ENCODE measurements around the gene HSPB2. TPM values are rescaled to one million over a fixed set of nuclear protein-coding genes. Genes with fewer than 3 reads are reported as not detected.
"Not testable (repeated sequence)": the region's sequence is repeated elsewhere in the genome, so short reads cannot be mapped to it uniquely, and the experiment has no call there.

Gene HSPB2
- total and polyA plus RNA-seq, 7 experiments from 2014 or later = not detected

- peaks cover 0 to 6% (median 0%) of the 10 kb centered on the region in 11 donors for H3K9me3 Mint-ChIP-seq
- H3K27ac Mint-ChIP-seq = peak overlapping the region; percentile 98 to 100 (median 100)
- no peaks in the 10 kb centered on the region for H3K27me3 Mint-ChIP-seq
- CTCF ChIA-PET = interaction anchor here (1.5 kb wide), 1 partner anchor 104 kb away, joined by 6 read pairs; no protein-coding TSS in a partner anchor
- ATAC-seq (no peak), DNase-seq (no peak)
- Histone ChIP-seq H3K4me3 (ENCODE audit: low read length) (peak overlapping the region; percentile 93), H3K4me1 (ENCODE audit: control insufficient read depth in 2 of 2, insufficient read depth in 2 of 2, low read length in 2 of 2) (peaks cover 7% of the 10 kb centered on the region in 2 donors), H3K36me3 (ENCODE audit: control insufficient read depth in 2 of 3, insufficient read depth in 3 of 3, low read length in 3 of 3) (peaks cover 0 to 21% (median 6%) of the 10 kb centered on the region in 3 experiments), H3K27me3 (ENCODE audit: control insufficient read depth in 2 of 2, insufficient read depth in 2 of 2, low read length in 2 of 2) (no peaks in the 10 kb centered on the region), H3K27ac (ENCODE audit: low read depth, low read length) (peak overlapping the region; percentile 96), H3K9me3 (ENCODE audit: control insufficient read depth in 2 of 3, low read length in 3 of 3) (no peaks in the 10 kb centered on the region)
- POLR2A ChIA-PET = interaction anchor here (0.8 to 3.3 kb wide), 3 partner anchors 48 to 208 kb away, joined by 3 to 17 read pairs (median 4); partner anchors contain the start of genes SDHD and TIMM8B
- H3K36me3 Mint-ChIP-seq = peaks cover 0 to 19% (median 6%) of the 10 kb centered on the region in 5 donors
- intact Hi-C loops (cut with micrococcal nuclease) = loop anchor here (2.0 to 10.0 kb wide), 5 partner anchors 112 to 1996 kb away; partner anchors contain the start of genes TTC12 (in 2 of the 2), FDX1 (in 1 of the 2), PPP2R1B (in 1 of the 2) and USP28 (in 1 of the 2)
- peak overlapping the region; percentile 83 to 99 (median 95) for H3K4me3 Mint-ChIP-seq
- peaks cover 9 to 32% (median 26%) of the 10 kb centered on the region in 7 donors for H3K4me1 Mint-ChIP-seq
Observed at GRCh38 chr11:111878385-111878848, 34.1 kb upstream of the HSPB2 start.

- Mint-ChIP-seq H3K9me3 (peaks cover 0 to 6% (median 0%) of the 10 kb centered on the region in 11 donors), H3K27ac (peak within 1 kb of the TSS; percentile 98 to 100 (median 100)), H3K4me3 (peak within 1 kb of the TSS; percentile 83 to 99 (median 95)), H3K27me3 (no peaks in the 10 kb centered on the region), H3K36me3 (peaks cover 4 to 24% (median 6%) of the 10 kb centered on the region in 5 donors), H3K4me1 (peaks cover 9 to 32% (median 26%) of the 10 kb centered on the region in 7 donors)
- intact Hi-C loops (cut with micrococcal nuclease) = loop anchor here (1.0 to 10.0 kb wide), 18 partner anchors 8 to 1996 kb away; partner anchors contain the start of genes ALG9 (in 2 of the 2), DLAT (in 2 of the 2), NKAPD1 (in 2 of the 2) and PIH1D2 (in 2 of the 2)
- ATAC-seq = peak; percentile 93
- Histone ChIP-seq H3K4me1 (ENCODE audit: control insufficient read depth in 2 of 2, insufficient read depth in 2 of 2, low read length in 2 of 2) (peaks cover 7% of the 10 kb centered on the region in 2 donors), H3K36me3 (ENCODE audit: control insufficient read depth in 2 of 3, insufficient read depth in 3 of 3, low read length in 3 of 3) (peaks cover 0 to 25% (median 6%) of the 10 kb centered on the region in 3 experiments), H3K9me3 (ENCODE audit: control insufficient read depth in 2 of 3, low read length in 3 of 3) (no peaks in the 10 kb centered on the region), H3K4me3 (ENCODE audit: low read length) (peak within 1 kb of the TSS; percentile 93), H3K27me3 (ENCODE audit: control insufficient read depth in 2 of 2, insufficient read depth in 2 of 2, low read length in 2 of 2) (no peaks in the 10 kb centered on the region), H3K27ac (ENCODE audit: low read depth, low read length) (peak within 1 kb of the TSS; percentile 96)
- POLR2A ChIA-PET = interaction anchor here (0.9 to 3.3 kb wide), 4 partner anchors 8 to 208 kb away, joined by 6 to 17 read pairs (median 12); partner anchors contain the start of genes ALG9, SDHD and TIMM8B
- CTCF ChIA-PET = interaction anchor here (0.5 to 1.5 kb wide), 3 partner anchors 47 to 103 kb away, joined by 4 to 6 read pairs (median 4); no protein-coding TSS in a partner anchor
- peak; percentile 89 to 99 (median 98) for DNase-seq
Observed at GRCh38 chr11:111878849-111879636, 33.5 kb upstream of the HSPB2 start, which contains the start of the genes CFAP68 and FDXACB1. Gene CFAP68 (plus strand): TSS chr11:111879541. CDS start chr11:111879561, 20 bp downstream. Gene FDXACB1 (minus strand): TSS chr11:111879165. CDS start chr11:111879132, 33 bp downstream.

DNA sequence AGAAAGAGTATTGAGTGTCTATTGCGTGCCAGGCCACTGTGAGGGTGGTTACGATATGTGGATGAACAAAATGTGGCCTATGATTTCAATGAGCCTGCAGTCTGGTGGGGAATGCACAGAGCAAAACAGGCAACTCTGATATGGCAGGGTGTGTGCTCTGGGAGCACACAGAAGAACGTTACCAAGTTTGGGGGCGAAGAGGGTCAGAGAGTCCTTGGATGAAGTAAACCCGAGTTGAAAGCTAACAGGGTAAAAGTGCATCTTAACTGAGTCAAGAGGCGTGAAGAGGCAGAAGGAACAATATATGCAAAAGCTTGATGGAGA, 32.9 kb upstream of the HSPB2 start:
- Histone ChIP-seq H3K4me1 (ENCODE audit: control insufficient read depth in 2 of 2, insufficient read depth in 2 of 2, low read length in 2 of 2) (peaks cover 7% of the 10 kb centered on the region in 2 donors), H3K4me3 (ENCODE audit: low read length) (peak overlapping the region; percentile 93), H3K9me3 (ENCODE audit: control insufficient read depth in 2 of 3, low read length in 3 of 3) (no peaks in the 10 kb centered on the region), H3K27me3 (ENCODE audit: control insufficient read depth in 2 of 2, insufficient read depth in 2 of 2, low read length in 2 of 2) (no peaks in the 10 kb centered on the region), H3K36me3 (ENCODE audit: control insufficient read depth in 2 of 3, insufficient read depth in 3 of 3, low read length in 3 of 3) (peaks cover 0 to 25% (median 6%) of the 10 kb centered on the region in 3 experiments), H3K27ac (ENCODE audit: low read depth, low read length) (peak overlapping the region; percentile 96)
- H3K27me3 Mint-ChIP-seq = no peaks in the 10 kb centered on the region
- H3K4me3 Mint-ChIP-seq = peak overlapping the region; percentile 83 to 99 (median 95)
- peaks cover 0 to 6% (median 0%) of the 10 kb centered on the region in 11 donors for H3K9me3 Mint-ChIP-seq
- H3K4me1 Mint-ChIP-seq = peaks cover 9 to 32% (median 26%) of the 10 kb centered on the region in 7 donors
- peak; percentile 3 for ATAC-seq
- POLR2A ChIA-PET = interaction anchor here (0.6 to 1.7 kb wide), 5 partner anchors 8 to 207 kb away, joined by 4 to 14 read pairs (median 6); partner anchors contain the start of genes ALG9, SDHD and TIMM8B
- peak overlapping the region; percentile 98 to 100 (median 100) for H3K27ac Mint-ChIP-seq
- H3K36me3 Mint-ChIP-seq = peaks cover 4 to 27% (median 7%) of the 10 kb centered on the region in 5 donors
- intact Hi-C loops (cut with micrococcal nuclease) = loop anchor here (1.0 to 10.0 kb wide), 18 partner anchors 8 to 1995 kb away; partner anchors contain the start of genes ALG9 (in 2 of the 2), DLAT (in 2 of the 2), NKAPD1 (in 2 of the 2) and PIH1D2 (in 2 of the 2)
- CTCF ChIA-PET = interaction anchor here (0.5 to 1.2 kb wide), 3 partner anchors 38 to 49 kb away, joined by 3 to 4 read pairs (median 4); no protein-coding TSS in a partner anchor
- DNase-seq = no peak

GRCh38 chr11:111882202-111882601, 30.3 kb upstream of the HSPB2 start:
- ChIA-PET POLR2A (interaction anchor here (0.5 to 1.7 kb wide), 3 partner anchors 11 to 45 kb away, joined by 3 to 6 read pairs (median 6); partner anchors contain the start of gene ALG9), CTCF (no interaction called here)
- Mint-ChIP-seq H3K4me3 (no peak overlapping the region), H3K9me3 (peaks cover 0 to 6% (median 0%) of the 10 kb centered on the region in 11 donors), H3K4me1 (peaks cover 9 to 28% (median 21%) of the 10 kb centered on the region in 7 donors), H3K27ac (no peak overlapping the region), H3K36me3 (peaks cover 2 to 19% (median 8%) of the 10 kb centered on the region in 5 donors), H3K27me3 (no peaks in the 10 kb centered on the region)
- no peak for DNase-seq
- Histone ChIP-seq H3K4me3 (ENCODE audit: low read length) (no peak overlapping the region), H3K4me1 (ENCODE audit: control insufficient read depth in 2 of 2, insufficient read depth in 2 of 2, low read length in 2 of 2) (peaks cover 7% of the 10 kb centered on the region in 2 donors), H3K9me3 (ENCODE audit: control insufficient read depth in 2 of 3, low read length in 3 of 3) (no peaks in the 10 kb centered on the region), H3K27me3 (ENCODE audit: control insufficient read depth in 2 of 2, insufficient read depth in 2 of 2, low read length in 2 of 2) (no peaks in the 10 kb centered on the region), H3K27ac (ENCODE audit: low read depth, low read length) (no peak overlapping the region), H3K36me3 (ENCODE audit: control insufficient read depth in 2 of 3, insufficient read depth in 3 of 3, low read length in 3 of 3) (peaks cover 0 to 11% (median 0%) of the 10 kb centered on the region in 3 experiments)
- intact Hi-C loops (cut with micrococcal nuclease) = no loop called here
- ATAC-seq = no peak

- H3K4me1 Mint-ChIP-seq; H3K27me3 ChIP-seq (ENCODE audit: control insufficient read depth in 2 of 2, insufficient read depth in 2 of 2, low read length in 2 of 2); H3K4me1 ChIP-seq (ENCODE audit: control insufficient read depth in 2 of 2, insufficient read depth in 2 of 2, low read length in 2 of 2); DNase-seq; H3K27me3 Mint-ChIP-seq; H3K27ac Mint-ChIP-seq; intact Hi-C loops (cut with micrococcal nuclease); H3K9me3 ChIP-seq (ENCODE audit: control insufficient read depth in 2 of 3, low read length in 3 of 3); H3K4me3 Mint-ChIP-seq; H3K9me3 Mint-ChIP-seq; H3K4me3 ChIP-seq (ENCODE audit: low read length); H3K27ac ChIP-seq (ENCODE audit: low read depth, low read length); ATAC-seq: not testable (repeated sequence)
- ChIA-PET CTCF (interaction anchor here (0.6 kb wide), 1 partner anchor 20 kb away, joined by 3 read pairs; no protein-coding TSS in a partner anchor), POLR2A (interaction anchor here (1.5 kb wide), 1 partner anchor 14 kb away, joined by 4 read pairs; the partner anchor contains the start of gene ALG9)
- peaks cover 0 to 11% (median 0%) of the 10 kb centered on the region in 3 experiments for H3K36me3 ChIP-seq (ENCODE audit: control insufficient read depth in 2 of 3, insufficient read depth in 3 of 3, low read length in 3 of 3)
- peaks cover 0 to 19% (median 8%) of the 10 kb centered on the region in 5 donors for H3K36me3 Mint-ChIP-seq
Observed at GRCh38 chr11:111885053-111885452, 27.5 kb upstream of the HSPB2 start.

DNA sequence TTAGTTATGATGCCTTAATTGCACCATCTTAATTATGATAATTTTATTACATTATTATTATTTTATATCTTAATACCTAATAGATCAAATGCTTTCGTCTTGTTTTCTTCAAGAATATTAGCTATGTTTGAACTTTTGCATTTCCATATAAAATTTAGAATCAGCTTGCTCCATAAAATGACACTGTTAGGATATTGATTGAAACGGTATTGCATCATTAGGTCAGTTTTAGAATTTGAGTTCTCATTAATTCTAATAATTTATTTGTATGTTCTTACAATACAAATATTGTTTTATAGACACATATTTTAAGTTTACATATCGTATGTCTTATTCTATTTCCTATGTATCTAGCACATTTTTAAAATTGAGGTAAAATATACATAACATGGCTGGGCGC, 26.5 kb upstream of the HSPB2 start:
- H3K9me3 Mint-ChIP-seq = no peaks in the 10 kb centered on the region
- H3K4me1 ChIP-seq (ENCODE audit: control insufficient read depth in 2 of 2, insufficient read depth in 2 of 2, low read length in 2 of 2) = no peaks in the 10 kb centered on the region
- H3K27me3 ChIP-seq (ENCODE audit: control insufficient read depth in 2 of 2, insufficient read depth in 2 of 2, low read length in 2 of 2) = no peaks in the 10 kb centered on the region
- H3K36me3 Mint-ChIP-seq = peaks cover 0 to 19% (median 8%) of the 10 kb centered on the region in 5 donors
- H3K36me3 ChIP-seq (ENCODE audit: control insufficient read depth in 2 of 3, insufficient read depth in 3 of 3, low read length in 3 of 3) = peaks cover 0 to 11% (median 0%) of the 10 kb centered on the region in 3 experiments
- no peaks in the 10 kb centered on the region for H3K27me3 Mint-ChIP-seq
- no peak overlapping the region for H3K4me3 Mint-ChIP-seq
- no peak overlapping the region for H3K27ac Mint-ChIP-seq
- DNase-seq (no peak), ATAC-seq (no peak)
- H3K27ac ChIP-seq (ENCODE audit: low read depth, low read length) = no peak overlapping the region
- POLR2A ChIA-PET = interaction anchor here (1.1 to 1.5 kb wide), 3 partner anchors 15 to 201 kb away, joined by 3 to 4 read pairs (median 3); partner anchors contain the start of genes ALG9, SDHD and TIMM8B
- no peak overlapping the region for H3K4me3 ChIP-seq (ENCODE audit: low read length)
- intact Hi-C loops (cut with micrococcal nuclease) = no loop called here
- CTCF ChIA-PET = interaction anchor here (0.6 to 0.7 kb wide), 2 partner anchors 39 to 41 kb away, joined by 4 to 6 read pairs; no protein-coding TSS in a partner anchor
- H3K9me3 ChIP-seq (ENCODE audit: control insufficient read depth in 2 of 3, low read length in 3 of 3) = no peaks in the 10 kb centered on the region
- peaks cover 0 to 5% (median 0%) of the 10 kb centered on the region in 7 donors for H3K4me1 Mint-ChIP-seq
